PC-9 (cell line): ENCODE measurements around the gene SPEM3.

Experiments
- EZH2 ChIP-seq: fragments of 200-600 bp; sonication (generic); IDR thresholded peaks from 2 replicates; pipeline ENCODE4 v1.8.0; 2017; ENCODE audit warnings: antibody characterized with exemption, low read depth
- TF ChIP-seq, protein P1 (sequence below): fragments of 200-600 bp; sonication (generic); conservative IDR thresholded peaks from 2 replicates; pipeline ENCODE4 v1.6.1; 2017; ENCODE audit warnings: mixed run types, antibody characterized with exemption, mild to moderate bottlenecking, moderate library complexity

DNA sequence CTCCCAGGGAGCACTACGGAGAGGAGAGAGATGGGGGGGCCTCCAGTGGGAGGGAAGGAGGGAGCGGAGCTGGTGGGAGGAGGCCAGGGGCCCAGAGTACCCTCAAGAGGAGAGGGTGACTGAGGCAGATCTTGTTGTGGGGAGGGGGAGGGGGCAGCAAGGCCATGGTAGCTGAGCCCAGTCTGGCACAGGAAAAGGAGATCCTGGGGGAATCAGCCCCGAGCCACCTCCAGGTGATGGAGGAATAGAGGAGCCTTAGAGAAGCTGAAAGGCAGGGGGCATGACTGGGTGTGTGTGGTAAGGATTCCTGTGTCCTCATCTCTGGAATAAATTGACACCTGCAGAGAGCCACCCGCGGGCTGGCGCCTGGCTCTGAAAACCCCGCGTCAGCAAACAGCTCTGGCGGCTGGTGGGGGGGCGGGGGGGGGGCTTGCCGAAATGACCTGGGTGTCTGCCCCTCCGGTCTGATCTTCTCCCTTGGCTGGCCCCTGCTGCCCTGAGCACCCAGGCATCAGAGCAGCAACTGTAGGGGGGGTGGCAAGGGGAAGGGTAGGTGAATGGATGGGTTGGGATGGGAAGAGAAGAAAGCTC is 22.3 kb upstream of the SPEM3 start:
- TF ChIP-seq, protein P1, sequence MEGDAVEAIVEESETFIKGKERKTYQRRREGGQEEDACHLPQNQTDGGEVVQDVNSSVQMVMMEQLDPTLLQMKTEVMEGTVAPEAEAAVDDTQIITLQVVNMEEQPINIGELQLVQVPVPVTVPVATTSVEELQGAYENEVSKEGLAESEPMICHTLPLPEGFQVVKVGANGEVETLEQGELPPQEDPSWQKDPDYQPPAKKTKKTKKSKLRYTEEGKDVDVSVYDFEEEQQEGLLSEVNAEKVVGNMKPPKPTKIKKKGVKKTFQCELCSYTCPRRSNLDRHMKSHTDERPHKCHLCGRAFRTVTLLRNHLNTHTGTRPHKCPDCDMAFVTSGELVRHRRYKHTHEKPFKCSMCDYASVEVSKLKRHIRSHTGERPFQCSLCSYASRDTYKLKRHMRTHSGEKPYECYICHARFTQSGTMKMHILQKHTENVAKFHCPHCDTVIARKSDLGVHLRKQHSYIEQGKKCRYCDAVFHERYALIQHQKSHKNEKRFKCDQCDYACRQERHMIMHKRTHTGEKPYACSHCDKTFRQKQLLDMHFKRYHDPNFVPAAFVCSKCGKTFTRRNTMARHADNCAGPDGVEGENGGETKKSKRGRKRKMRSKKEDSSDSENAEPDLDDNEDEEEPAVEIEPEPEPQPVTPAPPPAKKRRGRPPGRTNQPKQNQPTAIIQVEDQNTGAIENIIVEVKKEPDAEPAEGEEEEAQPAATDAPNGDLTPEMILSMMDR: no peak
- no peak for TF ChIP-seq EZH2
